ENCODE data around the gene ADARB2.

The ADARB2 gene

GRCh38 chr10:1132584-1132983, 604.7 kb downstream of the ADARB2 start:
- DNase-seq: no peak

- no peak for DNase-seq
Measured at GRCh38 chr10:1130995-1131790, 606.1 kb downstream of the ADARB2 start.

- DNase-seq: peak in 1 of 2 experiments; percentile 13
Measured at GRCh38 chr10:1130226-1130625, 607.1 kb downstream of the ADARB2 start.

GRCh38 chr10:1128649-1129048, 608.7 kb downstream of the ADARB2 start:
- DNase-seq: peak in 1 of 2 experiments; percentile 9

GRCh38 chr10:1128115-1128514, 609.2 kb downstream of the ADARB2 start:
- DNase-seq: no peak

- no peak for DNase-seq
Measured at GRCh38 chr10:1127629-1128028, 609.7 kb downstream of the ADARB2 start.

Data from activated T-cell treated with anti-CD3 and anti-CD28 coated beads, Interleukin-2, amount 50 U/mL, for 48 hours (primary cell).